ENCODE results near the gene ARL6IP1.
"Not testable (repeated sequence)": the region's sequence is repeated elsewhere in the genome, so short reads cannot be mapped to it uniquely, and the experiment has no call there.

Gene ARL6IP1

DNA sequence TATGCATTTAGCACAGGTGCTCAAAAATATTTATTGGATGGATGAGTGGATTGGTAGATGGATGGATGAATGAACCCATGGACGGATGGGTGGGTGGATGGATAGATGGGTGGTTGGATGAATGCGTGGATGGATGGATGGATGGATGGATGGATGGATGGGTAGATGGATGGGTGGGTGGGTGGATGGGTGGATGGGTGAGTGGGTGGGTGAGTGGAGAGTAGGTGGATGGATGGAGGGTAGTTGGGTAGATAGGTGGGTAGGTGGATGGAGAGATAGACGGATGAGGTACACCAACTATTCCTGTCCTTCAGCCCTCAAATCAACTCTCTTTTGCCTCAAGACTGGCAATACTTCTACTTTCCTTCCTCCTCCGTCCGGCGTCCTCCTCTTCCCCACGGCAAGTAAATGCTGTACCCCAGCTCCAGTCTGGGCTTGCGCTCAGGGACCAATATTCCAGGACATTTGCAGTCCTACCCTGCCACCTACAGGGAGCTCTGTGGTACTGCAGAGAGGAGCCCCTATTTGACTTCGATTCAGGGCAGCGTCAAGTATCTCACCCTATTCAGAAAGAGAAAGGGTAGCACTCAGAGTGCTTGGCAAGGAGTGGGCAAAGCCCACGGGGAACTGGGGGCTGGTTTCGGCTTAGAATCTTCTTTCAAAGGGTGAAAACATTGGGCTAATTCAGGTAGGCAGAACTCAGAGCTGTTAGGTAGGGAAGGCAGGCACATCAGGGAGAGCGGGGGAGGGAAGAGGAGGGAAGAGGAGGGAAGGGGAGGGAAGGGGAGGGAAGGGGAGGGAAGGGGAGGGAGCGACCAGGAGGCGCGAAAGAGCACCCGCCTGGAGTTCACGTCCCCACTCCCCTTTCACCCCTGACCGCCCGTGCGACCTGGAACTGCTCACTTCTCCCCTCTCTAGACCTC lies 41.5 kb downstream of the ARL6IP1 start:
- not testable (repeated sequence) for DNase-seq (ENCODE audit: low read depth)

DNA sequence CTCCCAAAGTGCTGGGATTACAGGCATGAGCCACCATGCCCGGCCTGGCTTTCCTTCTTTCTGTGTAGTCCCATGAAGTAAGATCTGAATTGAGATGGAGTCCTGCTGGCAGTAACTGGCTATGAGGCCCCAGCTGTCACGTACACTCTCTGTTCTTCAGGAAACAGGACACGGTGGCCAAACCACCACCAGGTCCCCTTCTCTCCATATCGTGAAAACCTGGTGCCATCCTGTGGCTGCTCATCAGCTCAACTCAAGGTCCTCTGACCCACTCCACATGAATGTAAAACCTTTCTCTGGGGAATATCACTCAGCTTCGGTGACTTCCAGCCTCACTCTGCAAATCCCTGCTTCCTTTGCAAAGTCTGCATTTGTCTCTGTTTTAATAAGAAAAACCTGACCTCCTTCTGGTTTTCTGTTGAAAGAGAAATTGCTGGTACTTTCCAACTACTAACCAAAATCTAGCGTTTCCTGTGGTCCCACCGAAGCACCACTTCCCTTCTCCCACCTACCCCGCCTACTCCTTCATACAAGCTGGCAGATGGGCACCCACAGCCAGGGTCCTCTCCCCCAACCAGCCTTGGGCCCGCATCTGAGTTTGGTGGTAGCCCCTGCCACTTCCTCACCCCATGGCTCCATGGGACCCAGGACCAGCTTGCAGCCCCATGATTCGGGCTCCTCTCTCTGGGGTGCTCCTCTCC lies 43.2 kb downstream of the ARL6IP1 start:
- not testable (repeated sequence) for DNase-seq (ENCODE audit: low read depth)

DNA sequence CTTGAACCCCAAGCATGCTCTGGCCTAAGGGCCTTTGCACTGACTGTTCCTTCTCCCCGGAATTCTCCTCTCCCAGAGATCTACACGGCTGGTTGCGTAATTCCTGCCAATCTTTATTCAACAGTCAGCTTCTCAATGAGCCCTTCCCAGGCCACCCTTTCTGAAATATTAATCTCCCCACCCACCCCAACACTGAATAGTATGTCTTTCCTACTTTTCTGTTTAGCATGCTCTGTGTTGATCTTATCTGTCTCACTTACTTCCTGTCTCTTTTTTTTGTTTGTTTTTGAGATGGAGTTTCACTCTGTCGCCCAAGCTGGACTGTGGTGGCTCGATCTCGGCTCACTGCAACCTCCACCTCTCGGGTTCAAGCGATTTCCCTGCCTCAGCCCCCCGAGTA lies 44.7 kb downstream of the ARL6IP1 start:
- DNase-seq (ENCODE audit: low read depth) = not testable (repeated sequence)

DNA sequence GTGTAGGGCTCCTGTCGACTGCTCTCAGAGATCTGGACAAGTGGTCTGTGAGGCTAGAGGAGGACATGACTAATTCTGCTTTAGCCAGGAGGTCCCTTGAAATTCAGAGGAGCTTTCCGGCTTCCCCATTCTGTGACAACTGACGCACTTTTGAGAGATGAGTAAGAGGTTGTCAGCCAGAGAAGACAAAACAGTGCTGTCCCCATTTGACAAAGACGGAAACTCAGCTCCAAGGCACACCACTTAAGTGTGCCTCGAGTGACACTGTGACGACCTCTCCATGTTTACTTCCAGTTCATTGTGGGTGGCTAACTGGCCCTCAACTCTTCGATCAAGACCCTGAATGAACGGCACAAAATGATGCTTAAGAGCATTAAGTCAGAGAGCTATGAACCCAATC lies 58.5 kb downstream of the ARL6IP1 start:
- DNase-seq (ENCODE audit: low read depth) = not testable (repeated sequence)
